Ectodermal cell (in vitro differentiated cells): Measurements from ENCODE around the gene RSRC2.

ENCODE experiments used
- H3K27ac ChIP-seq: 2 replicates; pipeline ENCODE4 v1.7.0; 2013; ENCODE audit warnings: mild to moderate bottlenecking, low read depth, low read length; ENCODE audit not compliant: insufficient read depth, poor library complexity, severe bottlenecking
- H3K27me3 ChIP-seq: 2 replicates; pipeline ENCODE4 v1.7.0; 2013; ENCODE audit warnings: mild to moderate bottlenecking, low read length; ENCODE audit not compliant: insufficient read depth, control insufficient read depth, poor library complexity, severe bottlenecking
- H3K36me3 ChIP-seq: one replicate; pipeline ENCODE4 v1.7.0; 2013; ENCODE audit warnings: low read length; ENCODE audit not compliant: control insufficient read depth, insufficient read depth
- H3K4me1 ChIP-seq: one replicate; pipeline ENCODE4 v1.7.0; 2013; ENCODE audit warnings: low read length; ENCODE audit not compliant: control insufficient read depth, insufficient read depth
- H3K4me3 ChIP-seq: 2 replicates; pipeline ENCODE4 v1.7.0; 2013; ENCODE audit warnings: low read depth, low read length, control low read depth; ENCODE audit not compliant: insufficient read depth
- H3K9me3 ChIP-seq: 2 replicates; pipeline ENCODE4 v1.7.0; 2013; ENCODE audit warnings: mild to moderate bottlenecking, low read length, moderate library complexity; ENCODE audit not compliant: control insufficient read depth
- WGBS, 2 experiments: methylation state at CpG; one replicate each; pipeline ENCODE4 v1.1.7; 2013; ENCODE audit warnings: missing lambda C conversion rate in 2 of 2; 5-methylcytosine and 5-hydroxymethylcytosine counted together

Gene RSRC2

GRCh38 chr12:122544537-122544936 lies 17.8 kb upstream of the RSRC2 start:
- no peaks in the 10 kb centered on the region for H3K9me3 ChIP-seq
- H3K27ac ChIP-seq: no peak overlapping the region
- 89 to 95% methylated on average over 2 of the region's 2 CpGs for WGBS, 2 experiments
- H3K4me1 ChIP-seq: no peaks in the 10 kb centered on the region
- H3K36me3 ChIP-seq: peaks cover 26% of the 10 kb centered on the region
- H3K4me3 ChIP-seq: no peak overlapping the region
- no peaks in the 10 kb centered on the region for H3K27me3 ChIP-seq

DNA sequence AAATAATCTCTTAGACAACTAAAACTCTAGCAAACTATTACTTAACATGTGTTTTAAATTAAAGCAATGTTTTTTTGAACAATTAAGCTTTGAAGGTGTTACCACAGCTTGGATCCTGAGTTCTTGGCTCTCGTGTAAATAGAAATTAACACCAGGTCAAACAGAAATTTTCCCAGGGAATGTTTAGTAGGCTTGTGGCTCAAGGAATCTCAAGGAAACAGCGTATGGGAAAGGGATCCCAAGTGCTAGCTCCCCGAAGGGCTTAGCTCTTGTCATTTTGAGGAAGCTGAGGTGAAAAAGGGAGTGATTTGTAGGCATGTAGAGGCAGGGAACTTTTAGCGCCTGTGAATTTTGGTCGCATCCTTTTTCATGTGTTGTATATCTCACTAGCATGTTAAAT lies 11.8 kb upstream of the RSRC2 start:
- H3K9me3 ChIP-seq: no peaks in the 10 kb centered on the region
- no peaks in the 10 kb centered on the region for H3K27me3 ChIP-seq
- peaks cover 29% of the 10 kb centered on the region for H3K36me3 ChIP-seq
- no peak overlapping the region for H3K27ac ChIP-seq
- H3K4me3 ChIP-seq: no peak overlapping the region
- WGBS, 2 experiments: 92 to 97% methylated on average over 5 of the region's 5 CpGs
- H3K4me1 ChIP-seq: no peaks in the 10 kb centered on the region

GRCh38 chr12:122537021-122537420 lies 10.3 kb upstream of the RSRC2 start:
- Histone ChIP-seq H3K4me3 (no peak overlapping the region), H3K36me3 (peaks cover 25% of the 10 kb centered on the region), H3K9me3 (no peaks in the 10 kb centered on the region), H3K27me3 (no peaks in the 10 kb centered on the region), H3K27ac (no peak overlapping the region), H3K4me1 (no peaks in the 10 kb centered on the region)
- 92 to 95% methylated on average over 4 of the region's 4 CpGs for WGBS, 2 experiments

DNA sequence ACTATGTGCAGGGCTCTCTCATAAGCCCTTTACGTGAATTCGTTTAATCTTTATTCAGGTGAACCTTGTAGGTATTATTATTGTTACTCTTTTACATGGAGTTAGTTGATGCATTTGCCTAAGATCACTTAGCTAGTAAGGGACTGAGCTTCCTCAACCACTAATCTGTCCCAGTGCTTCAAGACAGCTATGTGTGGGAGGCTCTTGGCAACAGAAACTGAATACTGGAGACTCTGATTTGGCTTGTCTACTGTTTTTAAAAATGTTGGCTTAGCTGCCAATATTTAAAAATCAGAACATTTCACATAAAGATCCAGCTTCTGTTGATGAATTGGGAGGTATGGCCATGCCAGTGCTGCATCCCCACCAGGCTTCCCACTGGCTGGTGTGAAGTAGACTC lies 7.1 kb upstream of the RSRC2 start:
- Histone ChIP-seq H3K36me3 (peaks cover 31% of the 10 kb centered on the region), H3K4me1 (no peaks in the 10 kb centered on the region), H3K9me3 (no peaks in the 10 kb centered on the region), H3K27me3 (no peaks in the 10 kb centered on the region), H3K27ac (no peak overlapping the region), H3K4me3 (no peak overlapping the region)
- 95 to 100% methylated on average over 2 of the region's 2 CpGs for WGBS, 2 experiments

DNA sequence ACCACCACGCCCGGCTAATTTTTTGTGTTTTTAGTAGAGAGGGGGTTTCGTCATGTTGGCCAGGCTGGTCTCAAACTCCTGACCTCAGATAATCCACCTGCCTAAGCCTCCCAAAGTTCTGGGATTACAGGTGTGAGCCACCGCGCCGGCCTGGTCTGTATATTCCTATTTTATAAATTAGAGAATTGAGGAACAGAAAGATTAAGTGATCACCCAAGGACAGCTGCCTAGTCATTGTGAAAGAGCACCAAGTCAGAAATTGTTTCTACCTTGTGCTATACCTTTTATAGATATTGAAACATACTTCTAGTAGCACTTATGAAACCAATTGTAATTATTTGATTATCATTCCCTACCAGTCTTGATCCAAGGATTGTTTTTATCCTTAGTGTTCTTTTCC lies 2.3 kb upstream of the RSRC2 start:
- Histone ChIP-seq H3K36me3 (peaks cover 10% of the 10 kb centered on the region), H3K4me1 (peaks cover 9% of the 10 kb centered on the region), H3K4me3 (no peak overlapping the region), H3K27me3 (no peaks in the 10 kb centered on the region), H3K27ac (no peak overlapping the region), H3K9me3 (no peaks in the 10 kb centered on the region)
- WGBS, 2 experiments: 88 to 93% methylated on average over 6 of the region's 6 CpGs

GRCh38 chr12:122528582-122528981 lies 1.8 kb upstream of the RSRC2 start:
- 91 to 97% methylated on average over 7 of the region's 7 CpGs for WGBS, 2 experiments
- Histone ChIP-seq H3K36me3 (peaks cover 10% of the 10 kb centered on the region), H3K9me3 (no peaks in the 10 kb centered on the region), H3K27me3 (no peaks in the 10 kb centered on the region), H3K4me3 (peak overlapping the region; percentile 68), H3K4me1 (peaks cover 13% of the 10 kb centered on the region), H3K27ac (no peak overlapping the region)

DNA sequence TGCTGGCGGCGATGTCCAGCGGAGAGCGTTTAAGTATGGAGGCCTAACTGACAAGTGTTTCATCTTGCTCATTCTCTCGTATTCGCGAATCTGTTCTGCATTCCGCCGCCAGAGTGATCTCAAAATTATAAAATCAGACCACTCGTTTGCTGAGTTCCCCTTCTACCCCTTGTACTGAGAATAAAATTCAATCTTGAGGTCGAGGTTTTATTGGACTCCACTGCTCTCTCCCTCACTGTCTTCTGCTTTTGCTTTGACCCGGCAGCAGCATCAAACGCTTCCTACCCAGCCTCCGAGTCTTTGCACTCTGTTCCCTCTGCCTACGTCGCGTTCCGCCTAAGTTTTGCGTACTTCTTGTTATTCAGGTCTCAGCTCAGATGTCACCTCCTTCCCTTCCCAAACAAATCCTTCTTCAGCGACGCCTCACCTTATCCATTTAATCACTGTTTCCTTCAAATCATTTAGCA lies 775 bp upstream of the RSRC2 start:
- Histone ChIP-seq H3K27me3 (no peaks in the 10 kb centered on the region), H3K27ac (peak overlapping the region; percentile 93), H3K36me3 (peaks cover 10% of the 10 kb centered on the region), H3K4me3 (peak overlapping the region; percentile 68), H3K4me1 (peaks cover 19% of the 10 kb centered on the region), H3K9me3 (no peaks in the 10 kb centered on the region)
- 1% methylated on average over 21 of the region's 21 CpGs for WGBS, 2 experiments

DNA sequence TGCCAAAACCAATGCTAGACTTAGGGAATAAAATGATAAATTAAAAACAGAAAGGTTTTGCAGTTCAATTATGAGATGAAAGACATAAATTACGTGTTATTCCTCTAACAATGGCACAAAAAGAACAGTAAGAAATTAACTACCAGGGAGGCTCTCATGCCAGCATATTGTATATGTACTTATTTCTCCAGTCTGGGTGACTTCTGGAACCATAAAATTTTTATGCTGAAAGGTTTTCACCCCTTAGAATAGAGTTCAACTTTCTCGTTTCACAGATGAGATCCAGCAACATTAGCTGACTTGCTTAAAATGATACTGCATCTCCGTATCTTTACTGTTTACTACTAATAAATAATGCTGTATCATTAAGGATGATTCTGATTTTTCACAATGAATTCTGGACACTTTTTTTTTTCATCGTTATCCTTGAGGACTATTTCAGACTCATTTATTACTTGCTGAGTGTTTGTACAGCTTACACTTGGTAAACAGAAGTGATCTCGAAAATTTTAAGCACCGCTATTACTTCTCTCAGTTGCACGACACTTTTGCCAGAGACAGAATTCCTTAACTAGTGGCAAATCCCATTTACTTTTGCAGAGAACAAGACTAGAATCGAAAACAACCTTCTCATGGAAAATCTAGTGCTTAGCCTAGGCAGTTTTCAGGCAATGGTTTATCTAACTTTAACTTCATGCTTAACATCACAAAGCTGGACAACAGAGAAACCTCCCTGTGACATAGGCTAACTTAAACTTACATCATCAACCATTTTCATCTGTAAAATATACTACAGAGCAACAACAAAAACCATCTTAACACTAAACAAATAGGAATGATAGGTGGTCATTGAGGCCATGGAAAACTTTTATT lies 2.7 kb downstream of the RSRC2 start:
- peaks cover 21% of the 10 kb centered on the region for H3K36me3 ChIP-seq
- no peaks in the 10 kb centered on the region for H3K27me3 ChIP-seq
- peak overlapping the region; percentile 68 for H3K4me3 ChIP-seq
- peaks cover 19% of the 10 kb centered on the region for H3K4me1 ChIP-seq
- WGBS, 2 experiments: 81 to 87% methylated on average over 6 to 8 of the region's 8 CpGs
- H3K9me3 ChIP-seq: no peaks in the 10 kb centered on the region
- no peak overlapping the region for H3K27ac ChIP-seq

GRCh38 chr12:122523280-122523679 lies 3.5 kb downstream of the RSRC2 start:
- Histone ChIP-seq H3K27me3 (no peaks in the 10 kb centered on the region), H3K27ac (no peak overlapping the region), H3K4me3 (peak overlapping the region; percentile 2), H3K4me1 (peaks cover 16% of the 10 kb centered on the region), H3K9me3 (no peaks in the 10 kb centered on the region), H3K36me3 (peaks cover 28% of the 10 kb centered on the region)
- WGBS, 2 experiments: 86 to 91% methylated on average over 8 of the region's 8 CpGs

- peaks cover 15% of the 10 kb centered on the region for H3K4me1 ChIP-seq
- H3K27me3 ChIP-seq: no peaks in the 10 kb centered on the region
- WGBS, 2 experiments: 92 to 94% methylated on average over 4 of the region's 4 CpGs
- H3K27ac ChIP-seq: no peak overlapping the region
- H3K9me3 ChIP-seq: no peaks in the 10 kb centered on the region
- H3K36me3 ChIP-seq: peaks cover 53% of the 10 kb centered on the region
- no peak overlapping the region for H3K4me3 ChIP-seq
Observed at GRCh38 chr12:122520676-122521075, 6.1 kb downstream of the RSRC2 start.
